ENCODE data around the gene NANOS1.

NANOS1 gene, protein sequence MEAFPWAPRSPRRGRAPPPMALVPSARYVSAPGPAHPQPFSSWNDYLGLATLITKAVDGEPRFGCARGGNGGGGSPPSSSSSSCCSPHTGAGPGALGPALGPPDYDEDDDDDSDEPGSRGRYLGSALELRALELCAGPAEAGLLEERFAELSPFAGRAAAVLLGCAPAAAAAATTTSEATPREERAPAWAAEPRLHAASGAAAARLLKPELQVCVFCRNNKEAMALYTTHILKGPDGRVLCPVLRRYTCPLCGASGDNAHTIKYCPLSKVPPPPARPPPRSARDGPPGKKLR

DNA sequence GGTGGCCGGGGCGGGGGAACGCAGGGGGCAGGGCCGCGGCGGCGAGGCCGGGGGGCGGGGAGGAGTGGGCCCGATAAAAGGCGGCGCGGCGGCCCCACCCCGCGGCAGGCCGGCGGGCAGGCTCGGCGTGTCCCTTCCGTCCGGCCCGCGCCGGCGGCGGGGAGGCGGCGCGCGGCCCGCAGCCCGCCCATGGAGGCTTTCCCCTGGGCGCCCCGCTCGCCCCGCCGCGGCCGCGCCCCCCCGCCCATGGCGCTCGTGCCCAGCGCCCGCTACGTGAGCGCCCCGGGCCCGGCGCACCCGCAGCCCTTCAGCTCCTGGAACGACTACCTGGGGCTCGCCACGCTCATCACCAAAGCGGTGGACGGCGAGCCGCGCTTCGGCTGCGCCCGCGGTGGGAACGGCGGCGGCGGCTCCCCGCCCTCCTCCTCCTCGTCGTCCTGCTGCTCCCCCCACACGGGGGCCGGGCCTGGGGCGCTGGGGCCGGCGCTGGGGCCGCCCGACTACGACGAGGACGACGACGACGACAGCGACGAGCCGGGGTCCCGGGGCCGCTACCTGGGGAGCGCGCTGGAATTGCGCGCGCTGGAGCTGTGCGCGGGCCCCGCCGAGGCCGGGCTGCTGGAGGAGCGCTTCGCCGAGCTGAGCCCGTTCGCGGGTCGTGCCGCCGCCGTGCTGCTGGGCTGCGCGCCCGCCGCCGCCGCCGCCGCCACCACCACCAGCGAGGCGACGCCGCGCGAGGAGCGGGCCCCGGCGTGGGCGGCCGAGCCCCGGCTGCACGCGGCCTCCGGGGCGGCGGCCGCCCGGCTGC, at the start of gene NANOS1:
Gene NANOS1, plus strand, starts transcription at position 102 of the 808 bp plus-strand sequence. Its CDS starts 88 bp downstream, at position 190.
- Mint-ChIP-seq H3K27me3 (ENCODE audit: low read depth, poor library complexity) (peaks cover 20% of the 10 kb centered on the region), H3K36me3 (ENCODE audit: low read depth) (peaks cover 22% of the 10 kb centered on the region), H3K9me3 (no peaks in the 10 kb centered on the region), H3K4me3 (peak within 1 kb of the TSS; percentile 76), H3K27ac (no peak within 1 kb of the TSS), H3K4me1 (peaks cover 23% of the 10 kb centered on the region)
- TF ChIP-seq, protein P1, sequence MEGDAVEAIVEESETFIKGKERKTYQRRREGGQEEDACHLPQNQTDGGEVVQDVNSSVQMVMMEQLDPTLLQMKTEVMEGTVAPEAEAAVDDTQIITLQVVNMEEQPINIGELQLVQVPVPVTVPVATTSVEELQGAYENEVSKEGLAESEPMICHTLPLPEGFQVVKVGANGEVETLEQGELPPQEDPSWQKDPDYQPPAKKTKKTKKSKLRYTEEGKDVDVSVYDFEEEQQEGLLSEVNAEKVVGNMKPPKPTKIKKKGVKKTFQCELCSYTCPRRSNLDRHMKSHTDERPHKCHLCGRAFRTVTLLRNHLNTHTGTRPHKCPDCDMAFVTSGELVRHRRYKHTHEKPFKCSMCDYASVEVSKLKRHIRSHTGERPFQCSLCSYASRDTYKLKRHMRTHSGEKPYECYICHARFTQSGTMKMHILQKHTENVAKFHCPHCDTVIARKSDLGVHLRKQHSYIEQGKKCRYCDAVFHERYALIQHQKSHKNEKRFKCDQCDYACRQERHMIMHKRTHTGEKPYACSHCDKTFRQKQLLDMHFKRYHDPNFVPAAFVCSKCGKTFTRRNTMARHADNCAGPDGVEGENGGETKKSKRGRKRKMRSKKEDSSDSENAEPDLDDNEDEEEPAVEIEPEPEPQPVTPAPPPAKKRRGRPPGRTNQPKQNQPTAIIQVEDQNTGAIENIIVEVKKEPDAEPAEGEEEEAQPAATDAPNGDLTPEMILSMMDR (IDR thresholded peaks at IDR 0.05), result no peak
- peak; percentile 56 for DNase-seq

GRCh38 chr10:118980135-118980865, 49.2 kb upstream of the NANOS1 start:
- Mint-ChIP-seq H3K9me3 (peaks cover 23% of the 10 kb centered on the region), H3K36me3 (ENCODE audit: low read depth) (peaks cover 4% of the 10 kb centered on the region), H3K4me3 (no peak overlapping the region), H3K27me3 (ENCODE audit: low read depth, poor library complexity) (peaks cover 13% of the 10 kb centered on the region), H3K27ac (peak overlapping the region; percentile 75), H3K4me1 (peaks cover 30% of the 10 kb centered on the region)
- no peak for DNase-seq
- TF ChIP-seq, protein P1 (IDR thresholded peaks at IDR 0.05), result no peak

DNA sequence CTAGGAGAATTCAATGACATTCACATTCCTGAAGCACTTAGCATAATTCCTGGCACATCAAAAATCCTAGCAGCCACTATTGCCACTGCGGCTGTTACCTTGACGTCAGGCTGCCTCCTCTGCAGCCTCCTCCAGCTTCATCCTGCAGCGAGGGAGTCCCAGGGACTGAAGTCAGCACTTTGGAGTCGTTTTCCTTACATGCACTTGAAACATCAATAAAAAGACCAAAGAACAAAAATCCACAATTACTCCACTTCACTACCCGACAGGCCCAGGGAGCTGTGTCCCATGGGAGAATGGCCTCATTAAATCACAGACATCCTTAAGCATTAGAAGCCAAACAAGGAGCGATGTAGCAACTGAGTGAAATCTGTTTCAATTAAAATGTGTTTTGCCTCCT, 48.6 kb upstream of the NANOS1 start:
- Mint-ChIP-seq H3K27me3 (ENCODE audit: low read depth, poor library complexity) (peaks cover 13% of the 10 kb centered on the region), H3K9me3 (peaks cover 23% of the 10 kb centered on the region), H3K36me3 (ENCODE audit: low read depth) (peaks cover 9% of the 10 kb centered on the region), H3K4me3 (no peak overlapping the region), H3K4me1 (peaks cover 30% of the 10 kb centered on the region), H3K27ac (peak overlapping the region; percentile 75)
- DNase-seq, result no peak
- TF ChIP-seq, protein P1 (IDR thresholded peaks at IDR 0.05), result no peak

GRCh38 chr10:118981946-118982345, 47.6 kb upstream of the NANOS1 start:
- peaks cover 30% of the 10 kb centered on the region for H3K4me1 Mint-ChIP-seq
- H3K9me3 Mint-ChIP-seq, result peaks cover 22% of the 10 kb centered on the region
- H3K27me3 Mint-ChIP-seq (ENCODE audit: low read depth, poor library complexity), result peaks cover 13% of the 10 kb centered on the region
- TF ChIP-seq, protein P1 (IDR thresholded peaks at IDR 0.05), result no peak
- DNase-seq, result no peak
- H3K36me3 Mint-ChIP-seq (ENCODE audit: low read depth), result peaks cover 9% of the 10 kb centered on the region
- H3K27ac Mint-ChIP-seq, result peak overlapping the region; percentile 66
- no peak overlapping the region for H3K4me3 Mint-ChIP-seq

- DNase-seq, result no peak
- TF ChIP-seq, protein P1 (IDR thresholded peaks at IDR 0.05), result no peak
- Mint-ChIP-seq H3K27me3 (ENCODE audit: low read depth, poor library complexity) (peaks cover 13% of the 10 kb centered on the region), H3K9me3 (peaks cover 22% of the 10 kb centered on the region), H3K4me1 (peaks cover 30% of the 10 kb centered on the region), H3K27ac (no peak overlapping the region), H3K36me3 (ENCODE audit: low read depth) (peaks cover 9% of the 10 kb centered on the region), H3K4me3 (no peak overlapping the region)
Measured at GRCh38 chr10:118982366-118982765, 47.1 kb upstream of the NANOS1 start.
